SK-N-SH (cell line): ENCODE measurements around the gene ARID1B. TPM values are rescaled to one million over a fixed set of nuclear protein-coding genes. Genes with fewer than 3 reads are reported as not detected.

Experiments used
- CTCF ChIA-PET: fragments of 300-600, 350-600 bp; formaldehyde crosslinking; extraction: SDS; loops from one replicate; lab custom pipeline; 2021; lab: Yijun Ruan, JAX
- POLR2A ChIA-PET: fragments of 350-600 bp; sonication (Branson Sonifier 250); formaldehyde crosslinking; extraction: SDS; loops from one replicate; lab custom pipeline; 2020; ENCODE audit warnings: antibody characterized with exemption, inconsistent platforms; lab: Yijun Ruan, JAX
- DNase-seq: peaks from one replicate; pipeline ENCODE4 v3.0.0; 2012
- H2AFZ ChIP-seq: fragments of 200-600 bp; sonication (generic); 2 replicates; pipeline ENCODE4 v1.8.1; 2016; ENCODE audit warnings: antibody characterized with exemption, mild to moderate bottlenecking, low read depth
- H3F3A ChIP-seq: fragments of 200-600 bp; sonication (generic); replicated peaks from 2 replicates; pipeline ENCODE3; 2016; ENCODE audit warnings: antibody characterized with exemption, mild to moderate bottlenecking; ENCODE audit not compliant: insufficient read depth
- H3K27ac ChIP-seq, 2 experiments: fragments of 200-500 bp in 1 of 2; fragments of 200-600 bp in 1 of 2; sonication (Bioruptor generic) in 1 of 2; sonication (generic), shearing (Covaris generic) in 1 of 2; 2 replicates each; pipeline versions ENCODE4 v1.5.1 to v1.6.1; 2014 to 2016; ENCODE audit warnings: low read depth in 2 of 2, inconsistent platforms in 1 of 2, low read length in 1 of 2, mild to moderate bottlenecking in 1 of 2, mixed read lengths in 1 of 2
- H3K27me3 ChIP-seq: fragments of 200-600 bp; sonication (generic), shearing (Covaris generic); 2 replicates; pipeline ENCODE4 v1.6.1; 2016; ENCODE audit warnings: mixed run types; ENCODE audit not compliant: insufficient read depth
- H3K36me3 ChIP-seq, 2 experiments: fragments of 200-500 bp in 1 of 2; fragments of 200-600 bp in 1 of 2; sonication (Bioruptor generic) in 1 of 2; sonication (generic) in 1 of 2; replicated peaks in 1 of 2; 2 replicates each; pipeline versions ENCODE3 to v1.5.1; 2014 to 2016; ENCODE audit warnings: low read length in 1 of 2, mild to moderate bottlenecking in 1 of 2; ENCODE audit not compliant: insufficient read depth in 2 of 2, control insufficient read depth in 1 of 2
- H3K4me1 ChIP-seq, 2 experiments: fragments of 200-500 bp in 1 of 2; fragments of 200-600 bp in 1 of 2; sonication (Bioruptor generic) in 1 of 2; sonication (generic), shearing (Covaris generic) in 1 of 2; 2 replicates each; pipeline versions ENCODE4 v1.5.1 to v1.6.1; 2014 to 2016; ENCODE audit warnings: low read depth in 1 of 2, low read length in 1 of 2, mixed run types in 1 of 2; ENCODE audit not compliant: insufficient read depth in 2 of 2, control insufficient read depth in 1 of 2
- H3K4me2 ChIP-seq: fragments of 200-600 bp; sonication (generic), shearing (Covaris generic); 2 replicates; pipeline ENCODE4 v1.6.1; 2017; ENCODE audit warnings: mixed run types
- H3K4me3 ChIP-seq, 2 experiments: fragments of 200-500 bp in 1 of 2; fragments of 200-600 bp in 1 of 2; sonication (Bioruptor generic) in 1 of 2; sonication (generic), shearing (Covaris generic) in 1 of 2; 2 replicates each; pipeline versions ENCODE4 v1.5.1 to v1.8.1; 2014 to 2016; ENCODE audit warnings: low read depth in 2 of 2, inconsistent platforms in 1 of 2, low read length in 1 of 2, mild to moderate bottlenecking in 1 of 2, mixed read lengths in 1 of 2, moderate library complexity in 1 of 2
- H3K79me2 ChIP-seq: fragments of 200-600 bp; sonication (generic); 2 replicates; pipeline ENCODE4 v1.8.1; 2017; ENCODE audit warnings: mild to moderate bottlenecking; ENCODE audit not compliant: insufficient read depth
- H3K9ac ChIP-seq: fragments of 200-600 bp; sonication (generic); 2 replicates; pipeline ENCODE4 v1.6.1; 2017; ENCODE audit warnings: mixed run types
- H3K9me2 ChIP-seq: fragments of 200-600 bp; sonication (generic); 2 replicates; pipeline ENCODE4 v1.6.1; 2017; ENCODE audit warnings: mixed run types
- H3K9me3 ChIP-seq: fragments of 200-600 bp; sonication (generic); 2 replicates; pipeline ENCODE4 v1.6.1; 2017; ENCODE audit warnings: mixed run types, mild to moderate bottlenecking, moderate library complexity
- H4K20me1 ChIP-seq: fragments of 200-600 bp; sonication (generic); 2 replicates; pipeline ENCODE4 v1.6.1; 2017; ENCODE audit warnings: mild to moderate bottlenecking, mixed run types; ENCODE audit not compliant: insufficient read depth
- CHD2 ChIP-seq: fragments of 150-350 bp; IDR thresholded peaks from 2 replicates; pipeline ENCODE4 v1.6.1; 2018; ENCODE audit warnings: low read length; ENCODE audit not compliant: partially characterized antibody
- ELF1 ChIP-seq: IDR thresholded peaks from 2 replicates; pipeline ENCODE4 v1.4.0; 2012
- EP300 ChIP-seq, 2 experiments: IDR thresholded peaks; 2 replicates each; pipeline versions ENCODE4 v1.4.0 to v1.6.1; 2012; ENCODE audit warnings: borderline replicate concordance in 1 of 2, low read depth in 1 of 2, low read length in 1 of 2
- EZH2phosphoT487 ChIP-seq: fragments of 200-600 bp; sonication (generic); IDR thresholded peaks from 2 replicates; pipeline ENCODE4 v1.6.1; 2017; ENCODE audit warnings: low read depth, mixed run types, mild to moderate bottlenecking, antibody characterized with exemption, moderate library complexity, borderline replicate concordance
- FOSL2 ChIP-seq: IDR thresholded peaks from 2 replicates; pipeline ENCODE4 v1.4.0; 2012; ENCODE audit warnings: low read depth, mild to moderate bottlenecking, moderate library complexity, borderline replicate concordance
- FOXJ3 ChIP-seq: sonication (generic); formaldehyde crosslinking; IDR thresholded peaks from 2 replicates; pipeline ENCODE4 v1.5.1; 2020; ENCODE audit warnings: mild to moderate bottlenecking, missing genetic modification reagents
- FOXM1 ChIP-seq: IDR thresholded peaks from 2 replicates; pipeline ENCODE4 v1.4.0; 2012; ENCODE audit warnings: low read depth, mild to moderate bottlenecking
- GABPA ChIP-seq: IDR thresholded peaks from 2 replicates; pipeline ENCODE4 v1.4.0; 2012; ENCODE audit warnings: low read depth, mild to moderate bottlenecking
- MXI1 ChIP-seq: IDR thresholded peaks from 2 replicates; pipeline ENCODE4 v1.6.1; 2012; ENCODE audit warnings: mild to moderate bottlenecking, low read depth, low read length, improper control_type of control experiment
- NFIC ChIP-seq: IDR thresholded peaks from 2 replicates; pipeline ENCODE4 v1.4.0; 2012; ENCODE audit warnings: borderline replicate concordance
- NRF1 ChIP-seq: IDR thresholded peaks from 2 replicates; pipeline ENCODE4 v1.6.1; 2012; ENCODE audit warnings: low read depth, mild to moderate bottlenecking, low read length
- RCOR1 ChIP-seq: fragments of 150-350 bp; IDR thresholded peaks from 2 replicates; pipeline ENCODE4 v1.6.1; 2017; ENCODE audit warnings: antibody characterized with exemption, low read length
- RFX5 ChIP-seq: IDR thresholded peaks from 2 replicates; pipeline ENCODE4 v1.6.1; 2012; ENCODE audit warnings: mild to moderate bottlenecking, improper control_type of control experiment, low read length
- RXRA ChIP-seq: IDR thresholded peaks from 2 replicates; pipeline ENCODE4 v1.4.0; 2012; ENCODE audit warnings: low read depth, mild to moderate bottlenecking, borderline replicate concordance
- SMC3 ChIP-seq: IDR thresholded peaks from 2 replicates; pipeline ENCODE4 v1.6.1; 2012; ENCODE audit warnings: low read depth, low read length, improper control_type of control experiment
- TCF12 ChIP-seq: IDR thresholded peaks from 2 replicates; pipeline ENCODE4 v1.4.0; 2012
- YY1 ChIP-seq: IDR thresholded peaks from 2 replicates; pipeline ENCODE4 v1.4.0; 2012; ENCODE audit warnings: low read depth, mild to moderate bottlenecking
- WGBS: methylation state at CpG from one replicate; pipeline ENCODE4 v1.1.6; 2017; ENCODE audit warnings: low lambda C conversion rate; 5-methylcytosine and 5-hydroxymethylcytosine counted together
- polyA plus RNA-seq, 3 experiments: library from polyadenylated mRNA; depleted of rRNA; stranded (reverse); fragments of >200 nt; gene quantifications; 2 replicates each; pipeline ENCODE4 v1.2.3, GENCODE V29; 2012
- TF ChIP-seq, protein P1 (sequence below): fragments of 150-350 bp; IDR thresholded peaks from 2 replicates; pipeline ENCODE4 v1.6.1; 2017; ENCODE audit warnings: antibody characterized with exemption, low read length, low read depth, borderline replicate concordance
- TF ChIP-seq, protein P2 (sequence below): IDR thresholded peaks from 2 replicates; pipeline ENCODE4 v1.4.0; 2012; ENCODE audit warnings: low read depth, borderline replicate concordance
- TF ChIP-seq, protein P3 (sequence below): IDR thresholded peaks from 2 replicates; pipeline ENCODE4 v1.6.1; 2012; ENCODE audit warnings: mild to moderate bottlenecking, low read depth, low read length, moderate library complexity
- TF ChIP-seq, protein P4 (sequence below): fragments of 200-600 bp; sonication (generic); IDR thresholded peaks from 2 replicates; pipeline ENCODE4 v1.6.1; 2017; ENCODE audit warnings: antibody characterized with exemption, mild to moderate bottlenecking, moderate library complexity

Gene ARID1B
- polyA plus RNA-seq, 1 of the 3 experiments (the other 2 are of a cell fraction), result 13.6 TPM

DNA sequence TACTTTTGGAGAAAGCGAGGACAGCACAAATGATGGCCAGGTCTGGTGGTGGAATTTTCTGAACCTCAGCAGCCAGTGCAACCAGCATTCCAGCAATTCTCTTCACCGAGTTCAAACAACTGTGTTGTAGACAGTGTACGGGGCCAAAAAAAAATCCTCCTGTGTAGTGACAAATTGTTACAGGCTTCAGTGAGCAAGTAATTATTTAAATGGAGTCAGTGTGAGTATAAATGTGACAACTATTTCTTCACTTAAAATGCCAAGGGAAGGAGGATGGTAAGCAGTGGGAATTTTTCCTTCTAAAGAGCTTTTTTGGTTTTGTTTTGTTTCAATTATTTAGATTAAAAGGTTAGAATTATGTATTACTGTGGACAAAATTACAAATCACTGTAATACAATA is 392.0 kb downstream of the ARID1B start:
- no peaks in the 10 kb centered on the region for H3K9me3 ChIP-seq
- no peak for DNase-seq
- H3F3A ChIP-seq, result peaks cover 3% of the 10 kb centered on the region
- no peak overlapping the region for H2AFZ ChIP-seq
- ChIA-PET POLR2A (no interaction called here), CTCF (interaction anchor here (1.0 kb wide), 1 partner anchor 21 kb away, joined by 3 read pairs; no protein-coding TSS in a partner anchor)
- TF ChIP-seq, protein P1, sequence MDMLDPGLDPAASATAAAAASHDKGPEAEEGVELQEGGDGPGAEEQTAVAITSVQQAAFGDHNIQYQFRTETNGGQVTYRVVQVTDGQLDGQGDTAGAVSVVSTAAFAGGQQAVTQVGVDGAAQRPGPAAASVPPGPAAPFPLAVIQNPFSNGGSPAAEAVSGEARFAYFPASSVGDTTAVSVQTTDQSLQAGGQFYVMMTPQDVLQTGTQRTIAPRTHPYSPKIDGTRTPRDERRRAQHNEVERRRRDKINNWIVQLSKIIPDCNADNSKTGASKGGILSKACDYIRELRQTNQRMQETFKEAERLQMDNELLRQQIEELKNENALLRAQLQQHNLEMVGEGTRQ, result no peak
- TF ChIP-seq SMC3 (no peak), RFX5 (no peak), NFIC (no peak), EP300 (IDR thresholded peaks at IDR 0.05; ENCODE audit: borderline replicate concordance in 1 of 2, low read depth in 1 of 2, low read length in 1 of 2) (no peak)
- TF ChIP-seq, protein P2, sequence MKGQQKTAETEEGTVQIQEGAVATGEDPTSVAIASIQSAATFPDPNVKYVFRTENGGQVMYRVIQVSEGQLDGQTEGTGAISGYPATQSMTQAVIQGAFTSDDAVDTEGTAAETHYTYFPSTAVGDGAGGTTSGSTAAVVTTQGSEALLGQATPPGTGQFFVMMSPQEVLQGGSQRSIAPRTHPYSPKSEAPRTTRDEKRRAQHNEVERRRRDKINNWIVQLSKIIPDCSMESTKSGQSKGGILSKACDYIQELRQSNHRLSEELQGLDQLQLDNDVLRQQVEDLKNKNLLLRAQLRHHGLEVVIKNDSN, result no peak
- H3K4me2 ChIP-seq, result no peak overlapping the region
- H3K4me1 ChIP-seq, result peaks cover 0 to 36% of the 10 kb centered on the region in 2 experiments; a peak in 2 of 4 replicates
- no peaks in the 10 kb centered on the region for H4K20me1 ChIP-seq
- WGBS, result 73% methylated on average over 3 of the region's 3 CpGs
- no peak overlapping the region for H3K4me3 ChIP-seq
- no peaks in the 10 kb centered on the region for H3K27me3 ChIP-seq
- H3K79me2 ChIP-seq, result no peaks in the 10 kb centered on the region; the same call in 1 of the 2 replicates
- no peaks in the 10 kb centered on the region for H3K9me2 ChIP-seq
- H3K27ac ChIP-seq, result no peak overlapping the region; a peak in 1 of 4 replicates
- H3K9ac ChIP-seq, result no peak overlapping the region
- peaks cover 14 to 30% of the 10 kb centered on the region in 2 experiments for H3K36me3 ChIP-seq

DNA sequence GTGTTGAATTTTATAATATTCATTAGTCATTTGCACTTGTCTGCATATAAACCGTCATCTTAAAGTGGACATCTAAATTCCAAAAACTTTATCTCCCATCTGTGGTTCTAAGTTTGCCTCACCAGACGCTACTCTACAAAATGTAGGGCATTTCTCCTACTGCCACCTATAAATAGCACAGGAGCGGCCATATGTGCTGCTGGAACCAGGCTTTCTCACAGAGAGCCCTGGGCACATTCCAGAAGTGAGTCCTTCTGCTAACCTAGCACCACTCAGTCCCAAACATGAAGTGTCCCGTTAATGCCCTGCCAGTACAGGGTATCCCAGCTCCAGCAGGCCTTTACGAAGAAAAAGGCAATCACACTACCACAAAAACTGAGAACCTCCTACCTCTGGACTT is 392.5 kb downstream of the ARID1B start:
- Histone ChIP-seq H3K9me2 (no peaks in the 10 kb centered on the region), H3K4me3 (no peak overlapping the region), H3K36me3 (peaks cover 14 to 30% of the 10 kb centered on the region in 2 experiments), H4K20me1 (no peaks in the 10 kb centered on the region), H3K9ac (no peak overlapping the region), H3K27me3 (no peaks in the 10 kb centered on the region), H3K79me2 (no peaks in the 10 kb centered on the region; the same call in 1 of the 2 replicates), H3K9me3 (no peaks in the 10 kb centered on the region), H3K4me2 (no peak overlapping the region), H3K4me1 (peaks cover 0 to 39% of the 10 kb centered on the region in 2 experiments; a peak in 2 of 4 replicates), H3F3A (peaks cover 3% of the 10 kb centered on the region), H3K27ac (peak overlapping the region in 1 of 2 experiments; percentile 14; a peak in 1 of 4 replicates), H2AFZ (no peak overlapping the region)
- WGBS, result 75% methylated on average over 5 of the region's 5 CpGs
- no peak for DNase-seq
- ChIA-PET CTCF (interaction anchor here (1.0 kb wide), 1 partner anchor 21 kb away, joined by 3 read pairs; no protein-coding TSS in a partner anchor), POLR2A (no interaction called here)
- no peak for TF ChIP-seq FOXM1
- TF ChIP-seq GABPA, result no peak
- TF ChIP-seq, protein P3, sequence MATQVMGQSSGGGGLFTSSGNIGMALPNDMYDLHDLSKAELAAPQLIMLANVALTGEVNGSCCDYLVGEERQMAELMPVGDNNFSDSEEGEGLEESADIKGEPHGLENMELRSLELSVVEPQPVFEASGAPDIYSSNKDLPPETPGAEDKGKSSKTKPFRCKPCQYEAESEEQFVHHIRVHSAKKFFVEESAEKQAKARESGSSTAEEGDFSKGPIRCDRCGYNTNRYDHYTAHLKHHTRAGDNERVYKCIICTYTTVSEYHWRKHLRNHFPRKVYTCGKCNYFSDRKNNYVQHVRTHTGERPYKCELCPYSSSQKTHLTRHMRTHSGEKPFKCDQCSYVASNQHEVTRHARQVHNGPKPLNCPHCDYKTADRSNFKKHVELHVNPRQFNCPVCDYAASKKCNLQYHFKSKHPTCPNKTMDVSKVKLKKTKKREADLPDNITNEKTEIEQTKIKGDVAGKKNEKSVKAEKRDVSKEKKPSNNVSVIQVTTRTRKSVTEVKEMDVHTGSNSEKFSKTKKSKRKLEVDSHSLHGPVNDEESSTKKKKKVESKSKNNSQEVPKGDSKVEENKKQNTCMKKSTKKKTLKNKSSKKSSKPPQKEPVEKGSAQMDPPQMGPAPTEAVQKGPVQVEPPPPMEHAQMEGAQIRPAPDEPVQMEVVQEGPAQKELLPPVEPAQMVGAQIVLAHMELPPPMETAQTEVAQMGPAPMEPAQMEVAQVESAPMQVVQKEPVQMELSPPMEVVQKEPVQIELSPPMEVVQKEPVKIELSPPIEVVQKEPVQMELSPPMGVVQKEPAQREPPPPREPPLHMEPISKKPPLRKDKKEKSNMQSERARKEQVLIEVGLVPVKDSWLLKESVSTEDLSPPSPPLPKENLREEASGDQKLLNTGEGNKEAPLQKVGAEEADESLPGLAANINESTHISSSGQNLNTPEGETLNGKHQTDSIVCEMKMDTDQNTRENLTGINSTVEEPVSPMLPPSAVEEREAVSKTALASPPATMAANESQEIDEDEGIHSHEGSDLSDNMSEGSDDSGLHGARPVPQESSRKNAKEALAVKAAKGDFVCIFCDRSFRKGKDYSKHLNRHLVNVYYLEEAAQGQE, result no peak
- no peak for TF ChIP-seq CHD2
- TF ChIP-seq FOXJ3 (CRISPR knock-in tag), result no peak
- no peak for TF ChIP-seq RXRA
- no peak for TF ChIP-seq NFIC
- 0 out of 2 replicates have a peak, but pooled peaks have one; percentile 19 for TF ChIP-seq RCOR1
- TF ChIP-seq EZH2phosphoT487, result no peak
- TF ChIP-seq FOSL2, result no peak
- 0 out of 2 replicates have a peak, but pooled peaks have one; percentile 18 for TF ChIP-seq TCF12
- TF ChIP-seq NRF1, result no peak
- TF ChIP-seq YY1, result no peak
- TF ChIP-seq ELF1, result no peak
- TF ChIP-seq, protein P4, sequence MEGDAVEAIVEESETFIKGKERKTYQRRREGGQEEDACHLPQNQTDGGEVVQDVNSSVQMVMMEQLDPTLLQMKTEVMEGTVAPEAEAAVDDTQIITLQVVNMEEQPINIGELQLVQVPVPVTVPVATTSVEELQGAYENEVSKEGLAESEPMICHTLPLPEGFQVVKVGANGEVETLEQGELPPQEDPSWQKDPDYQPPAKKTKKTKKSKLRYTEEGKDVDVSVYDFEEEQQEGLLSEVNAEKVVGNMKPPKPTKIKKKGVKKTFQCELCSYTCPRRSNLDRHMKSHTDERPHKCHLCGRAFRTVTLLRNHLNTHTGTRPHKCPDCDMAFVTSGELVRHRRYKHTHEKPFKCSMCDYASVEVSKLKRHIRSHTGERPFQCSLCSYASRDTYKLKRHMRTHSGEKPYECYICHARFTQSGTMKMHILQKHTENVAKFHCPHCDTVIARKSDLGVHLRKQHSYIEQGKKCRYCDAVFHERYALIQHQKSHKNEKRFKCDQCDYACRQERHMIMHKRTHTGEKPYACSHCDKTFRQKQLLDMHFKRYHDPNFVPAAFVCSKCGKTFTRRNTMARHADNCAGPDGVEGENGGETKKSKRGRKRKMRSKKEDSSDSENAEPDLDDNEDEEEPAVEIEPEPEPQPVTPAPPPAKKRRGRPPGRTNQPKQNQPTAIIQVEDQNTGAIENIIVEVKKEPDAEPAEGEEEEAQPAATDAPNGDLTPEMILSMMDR, result no peak
- no peak for TF ChIP-seq MXI1
